ENCODE results near the gene INPP5E.

Gene INPP5E

GRCh38 chr9:136456258-136456657, 16.6 kb upstream of the INPP5E start:
- no peak for TF ChIP-seq CTCF (IDR thresholded peaks at IDR 0.05)
- peaks cover 92% of the 10 kb centered on the region for H3K36me3 ChIP-seq

GRCh38 chr9:136455043-136456002, 15.7 kb upstream of the INPP5E start:
- Histone ChIP-seq H3K4me3 (ENCODE audit: low read depth in 1 of 2, low read length in 1 of 2) (no peak overlapping the region), H3K27me3 (no peaks in the 10 kb centered on the region), H3K36me3 (peaks cover 92% of the 10 kb centered on the region), H3K9me3 (no peaks in the 10 kb centered on the region), H3K4me1 (ENCODE audit: control insufficient read depth in 1 of 2, insufficient read depth in 1 of 2, low read depth in 1 of 2, low read length in 1 of 2) (no peaks in the 10 kb centered on the region), H3K27ac (no peak overlapping the region)
- no peak for TF ChIP-seq CTCF (IDR thresholded peaks at IDR 0.05)

More at GRCh38 chr9:136456258-136456657, 16.6 kb upstream of the INPP5E start:
- no peak overlapping the region for H3K27ac ChIP-seq
- H3K27me3 ChIP-seq: no peaks in the 10 kb centered on the region
- H3K9me3 ChIP-seq: no peaks in the 10 kb centered on the region
- H3K4me3 ChIP-seq (ENCODE audit: low read depth in 1 of 2, low read length in 1 of 2): no peak overlapping the region
- no peaks in the 10 kb centered on the region for H3K4me1 ChIP-seq (ENCODE audit: control insufficient read depth in 1 of 2, insufficient read depth in 1 of 2, low read depth in 1 of 2, low read length in 1 of 2)

DNA sequence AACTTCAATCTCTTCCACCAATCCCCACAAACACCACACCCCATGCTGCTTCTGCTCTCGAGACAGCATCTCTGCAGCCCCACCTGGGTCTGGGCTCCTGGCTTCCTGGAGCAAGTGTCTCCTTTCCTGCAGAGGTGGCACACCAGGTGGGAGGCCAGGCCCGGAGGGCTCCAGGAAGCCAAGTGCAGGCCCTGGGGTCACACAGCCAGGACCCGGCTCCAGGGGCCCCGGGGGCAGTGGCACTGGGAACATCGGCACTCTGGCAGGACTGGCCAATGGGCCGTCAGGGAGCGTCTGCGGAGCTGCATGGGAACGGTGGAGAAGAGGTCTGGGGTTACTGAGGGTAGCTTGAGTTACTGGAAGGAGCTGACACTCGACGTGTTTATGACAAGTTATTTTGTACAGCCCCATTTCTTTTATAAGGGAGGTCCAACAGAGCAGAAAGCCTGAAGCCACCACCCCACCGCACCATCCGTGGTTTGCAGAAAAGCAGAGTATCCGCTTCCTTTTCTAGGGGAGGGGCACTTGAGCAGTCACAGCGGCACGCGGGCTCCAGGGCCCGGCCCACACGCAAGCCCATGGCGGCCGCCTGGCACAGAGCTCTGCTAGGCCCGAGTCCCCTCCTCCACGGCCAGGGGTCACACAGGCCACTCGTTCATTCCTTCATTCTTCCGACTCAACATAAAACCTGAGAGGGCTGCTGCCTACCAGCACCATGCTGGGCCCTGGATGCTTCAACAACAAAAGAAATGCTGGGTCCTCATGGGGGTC, 14.6 kb upstream of the INPP5E start:
- H3K9me3 ChIP-seq: no peaks in the 10 kb centered on the region
- no peaks in the 10 kb centered on the region for H3K27me3 ChIP-seq
- H3K27ac ChIP-seq: no peak overlapping the region
- H3K36me3 ChIP-seq: peaks cover 92% of the 10 kb centered on the region
- H3K4me3 ChIP-seq (ENCODE audit: low read depth in 1 of 2, low read length in 1 of 2): no peak overlapping the region
- TF ChIP-seq CTCF (IDR thresholded peaks at IDR 0.05): no peak
- H3K4me1 ChIP-seq (ENCODE audit: control insufficient read depth in 1 of 2, insufficient read depth in 1 of 2, low read depth in 1 of 2, low read length in 1 of 2): no peaks in the 10 kb centered on the region

GRCh38 chr9:136453326-136453725, 13.7 kb upstream of the INPP5E start:
- H3K27ac ChIP-seq: no peak overlapping the region
- H3K4me1 ChIP-seq (ENCODE audit: control insufficient read depth in 1 of 2, insufficient read depth in 1 of 2, low read depth in 1 of 2, low read length in 1 of 2): no peaks in the 10 kb centered on the region
- no peaks in the 10 kb centered on the region for H3K9me3 ChIP-seq
- H3K27me3 ChIP-seq: no peaks in the 10 kb centered on the region
- H3K4me3 ChIP-seq (ENCODE audit: low read depth in 1 of 2, low read length in 1 of 2): no peak overlapping the region
- TF ChIP-seq CTCF (IDR thresholded peaks at IDR 0.05): no peak
- H3K36me3 ChIP-seq: peaks cover 92% of the 10 kb centered on the region

DNA sequence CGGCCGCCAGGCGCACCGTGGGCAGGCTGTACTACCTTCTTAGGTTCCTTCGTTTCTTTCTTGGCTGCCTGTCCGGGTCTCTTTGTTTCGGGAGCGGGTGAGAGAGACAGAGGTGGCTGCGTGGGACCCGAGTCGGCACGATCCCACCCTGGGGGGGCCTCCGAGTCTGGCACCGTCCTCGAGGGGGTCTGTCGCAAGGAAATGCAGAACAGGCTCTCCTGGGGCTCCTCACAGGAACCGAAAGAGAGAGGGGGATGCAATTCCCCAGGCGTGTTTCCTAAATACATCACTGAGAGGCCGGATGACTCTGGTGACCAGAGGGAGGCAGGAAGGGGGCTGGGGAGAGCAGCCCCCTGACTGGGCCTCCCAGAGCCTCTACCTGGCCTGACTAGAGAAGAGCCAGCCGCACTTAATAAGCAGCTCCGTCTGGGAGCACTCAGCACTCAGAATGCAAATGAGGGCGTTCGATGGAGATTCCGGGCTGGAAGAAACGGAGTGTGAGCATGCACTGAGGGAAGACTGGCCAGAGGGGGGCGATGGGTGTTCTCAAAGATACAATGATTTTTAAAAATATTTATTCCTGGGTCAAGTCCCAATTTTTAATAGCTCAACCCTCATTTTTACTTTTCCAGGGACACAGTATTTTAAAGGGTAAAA, 11.7 kb upstream of the INPP5E start:
- TF ChIP-seq CTCF (IDR thresholded peaks at IDR 0.05): no peak
- no peaks in the 10 kb centered on the region for H3K9me3 ChIP-seq
- no peaks in the 10 kb centered on the region for H3K27me3 ChIP-seq
- no peaks in the 10 kb centered on the region for H3K4me1 ChIP-seq (ENCODE audit: control insufficient read depth in 1 of 2, insufficient read depth in 1 of 2, low read depth in 1 of 2, low read length in 1 of 2)
- H3K4me3 ChIP-seq (ENCODE audit: low read depth in 1 of 2, low read length in 1 of 2): no peak overlapping the region
- H3K27ac ChIP-seq: no peak overlapping the region
- peaks cover 92% of the 10 kb centered on the region for H3K36me3 ChIP-seq
